NCI-H187 treated with DMSO at 0.1 percent for 48 hours (cell line): ENCODE results near the gene PGM1.

ENCODE experiments used
- DNase-seq: peaks from one replicate; lab custom pipeline; 2025; lab: John Stamatoyannopoulos, UW

Gene PGM1

DNA sequence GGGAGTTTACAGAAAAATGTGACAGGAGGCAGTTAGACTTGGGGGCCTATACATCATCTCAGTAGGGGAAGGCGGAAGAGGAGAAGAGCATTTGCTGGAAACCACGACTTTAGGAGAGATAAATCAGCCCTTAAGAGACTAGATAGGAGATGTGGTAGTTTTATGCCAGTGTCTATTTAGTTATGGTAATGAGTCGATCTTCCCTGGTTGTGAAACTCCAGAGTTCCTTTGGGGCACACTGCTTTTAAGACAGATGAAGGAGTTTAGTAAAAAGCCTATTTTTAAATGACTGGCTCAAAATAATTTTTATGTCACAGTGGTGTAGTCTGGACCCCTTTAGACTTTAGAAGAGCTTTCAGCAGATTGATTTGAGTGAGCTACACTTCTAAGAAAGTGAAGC, 7.8 kb downstream of the PGM1 start:
- DNase-seq: no peak

- DNase-seq: no peak
These were observed 8.3 kb downstream of the PGM1 start for GRCh38 chr1:63601463-63601862.

DNA sequence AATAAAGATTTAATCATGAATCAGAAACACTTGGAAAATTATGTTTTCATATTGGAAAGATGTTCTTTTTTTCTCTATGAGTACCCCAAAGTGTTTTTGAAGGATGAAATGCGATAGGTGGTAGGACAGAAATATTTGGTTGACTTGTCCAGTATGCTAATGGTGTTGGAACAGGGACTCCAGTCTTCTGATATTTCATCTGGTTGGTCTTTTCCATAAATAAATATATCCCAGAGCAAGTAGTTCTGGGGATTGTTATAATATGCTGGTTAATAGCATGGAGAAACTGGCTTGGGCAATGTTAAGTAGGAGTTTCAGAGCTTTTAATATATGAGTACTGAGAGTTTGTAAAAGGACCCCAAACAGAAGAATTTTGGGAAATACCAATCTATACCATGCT, 8.7 kb downstream of the PGM1 start:
- no peak for DNase-seq

DNA sequence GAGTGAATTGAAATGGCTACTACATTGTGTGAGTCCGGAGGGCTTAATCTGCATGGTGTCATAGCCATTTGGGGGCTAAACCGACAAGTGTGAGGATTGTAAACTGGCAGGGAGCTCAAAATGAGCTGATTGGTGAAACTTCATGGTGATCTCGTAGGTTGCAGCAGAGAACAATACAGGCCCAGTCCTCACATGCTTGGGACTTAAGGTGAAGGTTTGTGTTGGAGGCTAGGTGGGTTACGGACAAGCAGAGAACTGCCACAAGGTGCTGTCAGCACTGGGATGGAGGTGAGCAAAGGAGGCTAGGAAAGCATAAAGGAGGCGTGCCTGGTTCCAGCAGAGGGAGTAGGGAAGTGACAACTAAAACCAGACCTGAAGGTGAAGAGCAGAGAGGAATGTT, 9.4 kb downstream of the PGM1 start:
- no peak for DNase-seq

DNA sequence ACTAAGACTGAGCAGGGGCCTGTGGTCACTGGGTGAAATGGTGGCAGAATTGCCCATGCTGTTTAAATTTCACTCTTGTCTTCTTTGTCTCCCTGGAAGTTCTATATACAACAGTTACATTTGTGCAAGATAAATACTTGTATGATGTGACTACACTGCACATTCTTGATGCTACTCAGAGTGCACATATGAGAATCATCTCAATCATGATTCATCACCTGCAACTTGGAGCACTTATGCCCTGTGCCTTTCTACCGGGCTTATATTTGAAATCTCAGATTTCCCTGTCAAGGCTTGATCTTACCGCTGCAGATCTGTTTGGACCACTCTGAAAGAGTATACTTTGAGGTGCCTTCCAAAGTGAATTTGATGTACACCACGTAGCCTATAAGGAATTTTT, 10.6 kb downstream of the PGM1 start:
- no peak for DNase-seq

DNA sequence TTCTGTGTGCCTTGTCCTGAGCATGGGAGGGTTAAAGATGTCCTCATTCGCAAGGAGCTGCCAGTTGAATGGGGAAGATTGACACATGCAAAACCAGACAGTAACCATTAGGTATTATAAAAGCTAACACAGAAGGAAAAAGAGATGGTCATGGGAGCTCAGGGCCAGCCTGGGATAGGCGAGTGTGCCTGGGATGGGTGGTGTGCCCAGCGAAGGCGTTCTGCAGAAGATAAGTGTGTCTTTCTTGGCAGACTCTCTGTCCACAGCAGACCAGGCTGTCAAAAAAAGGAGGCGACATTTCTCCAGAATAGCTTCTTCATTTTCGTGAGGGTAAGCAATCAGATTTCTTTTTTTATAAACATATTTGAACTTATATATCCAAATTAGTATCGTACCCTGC, 14.1 kb downstream of the PGM1 start:
- DNase-seq: no peak

- no peak for DNase-seq
These were observed 18.0 kb downstream of the PGM1 start for GRCh38 chr1:63611231-63611630.

- DNase-seq: no peak
These were observed 19.4 kb downstream of the PGM1 start for GRCh38 chr1:63612564-63612963.

DNA sequence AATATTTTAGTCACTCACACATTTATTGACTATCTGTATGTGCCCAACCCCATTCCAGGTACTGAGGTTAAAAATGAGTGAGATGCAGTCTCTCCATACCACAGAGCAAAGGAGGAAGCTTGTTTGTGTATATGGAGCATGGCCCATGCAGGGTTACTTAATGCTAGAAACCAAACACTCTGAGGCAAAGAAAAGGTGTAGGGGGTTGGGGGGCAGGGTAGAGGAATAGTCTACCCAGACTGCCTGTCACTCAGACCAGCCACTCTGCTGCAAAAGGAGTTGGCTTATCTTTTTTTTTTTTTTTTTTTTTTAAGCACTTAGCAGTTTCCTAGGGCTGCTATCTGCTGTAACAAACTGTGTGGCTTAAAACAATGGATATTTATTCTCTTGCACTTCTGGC, 19.8 kb downstream of the PGM1 start:
- no peak for DNase-seq

GRCh38 chr1:63615768-63616420, 22.7 kb downstream of the PGM1 start:
- no peak for DNase-seq

DNA sequence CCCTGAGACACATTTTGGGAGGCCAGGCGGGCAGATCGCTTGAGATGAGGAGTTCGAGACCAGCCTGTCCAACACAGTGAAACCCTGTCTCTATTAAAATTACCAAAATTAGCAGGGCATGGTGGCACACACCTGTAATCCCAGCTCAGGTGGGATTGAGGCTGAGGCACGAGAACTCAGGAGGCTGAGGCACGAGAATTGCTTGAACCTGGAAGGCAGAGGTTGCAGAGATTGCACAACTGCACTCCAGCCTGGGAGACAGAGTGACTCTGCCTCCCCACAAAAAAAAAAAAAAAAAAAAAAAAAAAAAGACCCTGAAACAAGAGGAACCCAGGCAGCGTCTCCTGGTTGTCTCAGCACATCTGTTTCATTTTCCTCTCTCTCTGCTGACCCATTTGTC, 24.2 kb downstream of the PGM1 start:
- DNase-seq: no peak

DNA sequence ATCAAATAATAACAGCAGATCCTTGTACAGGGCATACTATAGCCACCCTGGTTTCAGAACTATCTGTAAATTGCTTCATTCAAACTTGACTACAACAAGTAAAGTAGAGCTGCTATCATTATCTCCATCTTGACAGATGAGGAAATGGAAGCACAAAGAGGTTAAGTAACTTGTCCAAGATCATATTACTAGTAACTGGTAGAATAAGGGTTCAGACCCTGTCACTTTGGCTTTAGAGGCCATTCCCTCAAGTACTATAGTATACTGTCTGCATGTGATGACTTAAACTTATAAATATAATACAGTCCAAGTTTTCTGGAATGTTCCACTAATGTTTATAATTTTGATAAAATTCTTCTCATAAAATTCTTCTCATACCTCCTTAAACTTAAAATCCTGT, 24.8 kb downstream of the PGM1 start:
- DNase-seq: no peak

GRCh38 chr1:63619558-63619957, 26.3 kb downstream of the PGM1 start:
- no peak for DNase-seq

DNA sequence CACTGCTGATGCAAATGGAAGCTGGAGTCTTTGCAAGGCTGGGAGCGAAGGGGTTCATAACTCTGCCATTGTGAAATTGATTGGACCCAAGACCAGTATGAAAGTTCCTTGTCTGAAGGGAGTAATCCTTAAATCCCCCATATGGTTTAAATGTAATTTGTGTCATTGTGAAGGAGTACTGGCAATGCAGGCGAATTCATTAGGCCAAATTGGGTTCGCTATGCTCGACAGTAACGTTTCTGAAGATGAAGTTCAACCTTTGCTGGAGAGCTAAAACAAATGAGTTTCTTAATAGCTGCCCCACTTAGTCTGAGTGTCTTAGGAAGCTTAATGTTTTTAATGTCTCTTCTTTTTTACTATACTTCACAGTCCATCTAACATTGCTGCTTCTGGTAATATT, 27.5 kb downstream of the PGM1 start:
- DNase-seq: no peak

DNA sequence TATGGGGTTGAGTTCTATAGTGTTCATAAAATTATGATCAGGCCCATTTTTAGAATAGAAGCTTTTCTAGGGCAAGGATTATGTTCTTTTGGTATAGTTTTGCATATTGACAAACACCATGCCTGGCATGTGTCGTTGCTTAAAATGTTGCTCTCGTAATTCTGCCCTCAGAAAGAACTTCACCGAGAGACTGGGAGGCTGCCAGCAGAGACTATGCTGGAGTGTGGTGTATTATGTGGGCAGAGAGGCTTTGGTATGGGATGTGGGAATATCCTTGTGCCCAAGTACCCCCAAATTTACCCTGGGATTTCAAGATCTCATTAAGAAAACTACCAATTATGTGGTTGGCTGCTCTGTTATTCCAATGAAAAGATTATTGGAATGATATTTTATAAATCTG, 27.9 kb downstream of the PGM1 start:
- no peak for DNase-seq

DNA sequence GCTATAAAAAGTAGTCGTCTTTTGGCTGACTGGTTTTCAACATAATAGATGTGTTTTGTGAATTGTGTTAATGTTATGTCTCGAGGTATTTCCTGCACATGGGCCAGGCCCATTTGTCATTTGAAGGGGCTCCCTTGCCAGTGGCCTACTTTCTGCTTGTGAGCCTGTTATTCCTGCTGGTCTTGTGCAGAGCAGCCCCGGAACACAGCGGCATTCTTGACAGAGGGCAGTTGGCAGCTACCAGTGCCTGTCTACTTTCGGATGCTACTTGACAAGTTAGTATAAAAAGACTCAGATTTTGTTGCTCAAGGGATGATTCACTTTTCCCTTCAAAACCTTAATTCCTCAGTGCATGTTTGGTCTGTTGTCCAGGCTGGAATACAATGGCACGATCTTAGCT, 28.5 kb downstream of the PGM1 start:
- no peak for DNase-seq

DNA sequence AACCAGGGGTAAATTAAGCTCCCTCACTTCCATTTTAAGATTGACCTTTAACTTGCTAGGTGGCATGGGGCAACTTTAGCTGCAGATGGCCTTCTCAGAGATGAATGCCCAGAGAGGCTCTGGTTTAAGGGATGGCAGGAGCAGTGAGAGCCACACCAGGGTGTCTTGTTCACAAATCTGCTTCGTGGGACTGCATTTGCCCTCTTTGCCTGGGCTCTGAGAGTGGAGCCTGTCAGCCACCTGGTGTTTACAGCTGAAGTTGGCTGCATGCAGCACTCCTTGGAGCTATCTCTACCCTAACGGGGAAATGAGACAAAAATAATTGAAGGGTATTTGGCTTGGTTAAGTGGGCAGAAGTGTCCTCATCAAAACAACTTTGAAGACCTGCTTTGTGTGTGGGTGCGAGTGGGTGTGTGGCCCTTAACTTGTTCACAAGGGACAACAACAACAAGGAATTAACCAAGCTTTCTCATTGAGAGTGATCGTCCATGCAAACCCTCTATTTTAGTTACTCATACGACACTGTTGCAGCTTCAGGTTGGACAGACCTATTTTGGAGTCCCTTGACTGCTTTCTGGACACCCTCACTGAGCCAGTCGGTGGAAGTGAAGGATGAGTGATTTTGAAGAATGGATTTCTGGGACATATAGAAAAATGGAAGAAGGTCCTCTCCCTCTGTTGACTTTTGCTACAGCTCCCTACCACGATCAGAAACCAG, 29.8 kb downstream of the PGM1 start:
- DNase-seq: no peak

GRCh38 chr1:63623952-63624351, 30.7 kb downstream of the PGM1 start:
- DNase-seq: no peak

GRCh38 chr1:63624911-63625310, 31.7 kb downstream of the PGM1 start:
- no peak for DNase-seq

GRCh38 chr1:63626222-63626621, 33.0 kb downstream of the PGM1 start:
- DNase-seq: no peak

GRCh38 chr1:63628607-63629006, 35.4 kb downstream of the PGM1 start:
- no peak for DNase-seq

DNA sequence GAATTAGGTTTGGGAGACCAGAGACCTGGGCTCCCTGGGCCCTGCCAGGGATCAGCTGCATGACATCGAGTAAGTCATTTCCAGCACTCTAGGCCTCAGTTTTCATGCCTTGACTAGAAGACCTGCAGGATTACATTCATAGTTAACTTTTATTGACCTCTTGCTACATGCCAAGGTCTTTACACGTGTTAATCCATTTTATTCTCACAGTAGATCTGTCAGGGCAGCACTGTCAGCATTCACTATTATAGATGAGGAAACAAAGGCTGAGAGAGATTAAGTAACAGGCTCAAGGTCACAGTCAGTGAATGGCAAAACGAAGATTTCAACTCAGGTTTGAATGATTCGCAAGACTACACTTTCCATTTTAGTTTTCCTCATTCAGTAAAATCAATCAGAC, 37.0 kb downstream of the PGM1 start:
- DNase-seq: no peak

- no peak for DNase-seq
These were observed 37.5 kb downstream of the PGM1 start for GRCh38 chr1:63630666-63631065.

GRCh38 chr1:63632110-63632509, 38.9 kb downstream of the PGM1 start:
- DNase-seq: no peak
